ENCODE results near the gene BST1. TPM values are rescaled to one million over a fixed set of nuclear protein-coding genes. Genes with fewer than 3 reads are reported as not detected.
"Not testable (repeated sequence)": the region's sequence is repeated elsewhere in the genome, so short reads cannot be mapped to it uniquely, and the experiment has no call there.

Gene BST1
- total RNA-seq, 2 experiments from 2014 or later, result 0.47 to 0.66 TPM

DNA sequence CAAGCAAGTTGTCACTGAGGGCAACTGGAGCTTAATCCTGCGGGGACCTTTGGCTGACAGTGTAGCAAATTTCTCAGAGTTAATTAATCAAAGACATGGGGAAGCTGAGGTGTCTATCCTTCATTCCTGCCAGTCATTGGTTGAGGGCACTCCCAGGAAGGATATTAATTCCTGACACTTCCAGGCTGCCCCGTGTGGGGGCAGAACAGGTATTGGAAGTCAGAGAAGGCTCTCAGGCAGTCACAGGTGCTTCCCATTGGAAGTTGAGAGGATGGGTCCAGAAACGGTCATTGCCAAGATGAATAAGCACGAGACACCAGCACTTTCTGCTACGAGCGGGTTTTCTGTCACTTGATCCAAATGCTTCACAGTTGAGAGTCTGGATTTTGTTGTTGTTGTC is 46.1 kb downstream of the BST1 start:
- no peak overlapping the region for H3K27ac Mint-ChIP-seq
- DNase-seq (no peak), ATAC-seq (no peak)
- intact Hi-C loops (cut with DNase I, micrococcal nuclease), result no loop called here
- no peak overlapping the region for H3K4me3 Mint-ChIP-seq
- no peaks in the 10 kb centered on the region for H3K27me3 Mint-ChIP-seq
- peaks cover 8% of the 10 kb centered on the region for H3K9me3 Mint-ChIP-seq (ENCODE audit: low read depth)
- POLR2A ChIA-PET, result no interaction called here
- peaks cover 1% of the 10 kb centered on the region for H3K36me3 Mint-ChIP-seq (ENCODE audit: low read depth)
- CTCF ChIA-PET, result interaction anchor here (1.8 kb wide), 2 partner anchors 10 to 57 kb away, joined by 4 to 7 read pairs; no protein-coding TSS in a partner anchor
- H3K4me1 Mint-ChIP-seq, result peaks cover 16% of the 10 kb centered on the region

DNA sequence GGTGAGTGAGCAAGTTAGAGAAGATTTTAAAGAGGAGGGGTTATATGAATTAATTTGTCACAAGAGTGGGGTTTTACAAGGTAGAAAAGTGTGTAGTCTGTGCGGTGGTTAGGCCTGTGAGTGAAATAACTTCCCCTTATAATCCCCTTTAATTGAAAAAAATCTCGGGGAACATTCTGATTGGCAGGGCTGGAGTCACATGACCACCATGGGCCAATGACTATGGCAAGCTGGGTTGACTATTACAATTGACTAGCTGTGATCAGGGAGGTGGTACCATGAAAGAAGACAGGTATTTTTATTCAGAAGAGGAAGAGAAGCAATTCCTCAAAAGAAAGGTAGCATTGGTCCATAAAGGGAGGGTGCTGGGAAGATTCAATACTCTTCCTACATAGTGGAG is 48.3 kb downstream of the BST1 start:
- Mint-ChIP-seq H3K27ac (no peak overlapping the region), H3K9me3 (ENCODE audit: low read depth) (peaks cover 5% of the 10 kb centered on the region), H3K36me3 (ENCODE audit: low read depth) (peaks cover 1% of the 10 kb centered on the region), H3K4me3 (no peak overlapping the region), H3K4me1 (peaks cover 34% of the 10 kb centered on the region), H3K27me3 (no peaks in the 10 kb centered on the region)
- ATAC-seq (no peak), DNase-seq (no peak)
- CTCF ChIA-PET, result no interaction called here
- intact Hi-C loops (cut with DNase I, micrococcal nuclease), result loop anchor here (10.0 kb wide), 2 partner anchors 746 to 966 kb away; partner anchors contain the start of gene CPEB2 (in 1 of the 2)
- POLR2A ChIA-PET, result no interaction called here

- POLR2A ChIA-PET, result no interaction called here
- DNase-seq (no peak), ATAC-seq (no peak)
- Mint-ChIP-seq H3K27ac (peak overlapping the region; percentile 96), H3K4me1 (peaks cover 43% of the 10 kb centered on the region), H3K4me3 (no peak overlapping the region), H3K36me3 (ENCODE audit: low read depth) (no peaks in the 10 kb centered on the region), H3K27me3 (no peaks in the 10 kb centered on the region), H3K9me3 (ENCODE audit: low read depth) (peaks cover 3% of the 10 kb centered on the region)
- intact Hi-C loops (cut with DNase I, micrococcal nuclease), result loop anchor here (10.0 kb wide), 2 partner anchors 748 to 968 kb away; partner anchors contain the start of gene CPEB2 (in 1 of the 2)
- CTCF ChIA-PET, result interaction anchor here (0.6 to 1.9 kb wide), 2 partner anchors 40 to 52 kb away, joined by 3 to 9 read pairs; no protein-coding TSS in a partner anchor
These were observed 50.2 kb downstream of the BST1 start for GRCh38 chr4:15753081-15753480.

DNA sequence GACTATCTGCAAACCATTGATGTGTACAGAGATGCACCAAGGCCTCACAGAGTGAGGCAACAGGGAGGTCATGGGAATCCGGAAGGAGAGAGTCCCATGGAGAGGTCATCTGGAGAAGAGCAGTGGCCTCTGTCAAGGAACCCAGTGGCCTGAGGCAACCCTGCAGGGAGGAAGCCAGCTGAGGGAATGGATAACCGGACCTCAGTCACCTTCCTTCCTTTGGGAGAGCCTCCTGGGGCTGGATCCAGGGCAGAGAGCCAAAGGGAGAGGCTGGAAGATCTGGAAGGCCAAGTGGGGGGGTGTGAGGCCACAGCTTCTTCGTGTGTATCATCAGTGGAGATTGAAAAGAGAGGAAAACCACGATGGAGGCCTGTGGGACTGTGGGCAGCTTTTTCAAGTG is 50.9 kb downstream of the BST1 start:
- H3K27me3 Mint-ChIP-seq, result no peaks in the 10 kb centered on the region
- peaks cover 3% of the 10 kb centered on the region for H3K9me3 Mint-ChIP-seq (ENCODE audit: low read depth)
- POLR2A ChIA-PET, result no interaction called here
- no peak for ATAC-seq
- H3K27ac Mint-ChIP-seq, result peak overlapping the region; percentile 96
- DNase-seq, result no peak
- H3K36me3 Mint-ChIP-seq (ENCODE audit: low read depth), result no peaks in the 10 kb centered on the region
- intact Hi-C loops (cut with DNase I, micrococcal nuclease), result loop anchor here (10.0 kb wide), 2 partner anchors 749 to 969 kb away; partner anchors contain the start of gene CPEB2 (in 1 of the 2)
- H3K4me1 Mint-ChIP-seq, result peaks cover 45% of the 10 kb centered on the region
- no peak overlapping the region for H3K4me3 Mint-ChIP-seq
- CTCF ChIA-PET, result interaction anchor here (0.6 to 4.6 kb wide), 5 partner anchors 14 to 54 kb away, joined by 3 to 44 read pairs (median 6); no protein-coding TSS in a partner anchor

DNA sequence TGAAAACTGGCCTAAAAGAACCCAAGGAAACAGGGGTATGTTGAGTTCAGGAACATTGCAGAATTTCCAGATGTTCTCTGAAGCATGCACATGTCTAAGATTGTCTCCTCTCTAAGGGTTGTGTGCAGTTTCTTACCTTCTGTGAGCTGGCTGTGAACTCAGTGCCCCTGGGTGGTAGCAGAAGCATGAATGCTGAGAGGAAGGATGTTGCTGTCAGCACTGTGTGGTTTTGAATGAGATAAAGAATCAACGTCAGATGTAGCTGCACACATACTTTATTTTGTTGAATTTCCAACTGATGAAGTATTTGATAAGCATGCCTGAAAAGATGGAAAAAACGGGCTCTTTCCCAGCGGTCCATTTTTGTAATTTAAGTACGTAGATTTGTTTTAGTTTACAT is 51.5 kb downstream of the BST1 start:
- peak overlapping the region; percentile 27 for H3K4me3 Mint-ChIP-seq
- no peaks in the 10 kb centered on the region for H3K27me3 Mint-ChIP-seq
- POLR2A ChIA-PET, result interaction anchor here (0.6 kb wide), 1 partner anchor 23 kb away, joined by 4 read pairs; no protein-coding TSS in a partner anchor
- intact Hi-C loops (cut with DNase I, micrococcal nuclease), result loop anchor here (10.0 kb wide), 2 partner anchors 750 to 970 kb away; partner anchors contain the start of gene CPEB2 (in 1 of the 2)
- H3K9me3 Mint-ChIP-seq (ENCODE audit: low read depth), result peaks cover 3% of the 10 kb centered on the region
- peak overlapping the region; percentile 96 for H3K27ac Mint-ChIP-seq
- peaks cover 45% of the 10 kb centered on the region for H3K4me1 Mint-ChIP-seq
- H3K36me3 Mint-ChIP-seq (ENCODE audit: low read depth), result no peaks in the 10 kb centered on the region
- peak; percentile 56 for ATAC-seq
- CTCF ChIA-PET, result interaction anchor here (1.2 to 4.6 kb wide), 5 partner anchors 12 to 54 kb away, joined by 5 to 44 read pairs (median 9); no protein-coding TSS in a partner anchor
- DNase-seq, result peak; percentile 75

- H3K27ac Mint-ChIP-seq, result peak overlapping the region; percentile 96
- ChIA-PET CTCF (interaction anchor here (0.7 to 4.6 kb wide), 22 partner anchors 11 to 1854 kb away, joined by 3 to 44 read pairs (median 6); partner anchors contain the start of gene FAM200B), POLR2A (interaction anchor here (0.6 to 1.3 kb wide), 3 partner anchors 15 to 80 kb away, joined by 3 to 8 read pairs (median 7); no protein-coding TSS in a partner anchor)
- DNase-seq, result peak; percentile 79
- H3K36me3 Mint-ChIP-seq (ENCODE audit: low read depth), result no peaks in the 10 kb centered on the region
- H3K4me1 Mint-ChIP-seq, result peaks cover 45% of the 10 kb centered on the region
- intact Hi-C loops (cut with DNase I, micrococcal nuclease), result loop anchor here (1.0 to 10.0 kb wide), 16 partner anchors 11 to 1581 kb away; partner anchors contain the start of genes CPEB2 (in 2 of the 2), FBXL5 (in 2 of the 2), CD38 (in 1 of the 2) and FAM200B (in 1 of the 2)
- H3K4me3 Mint-ChIP-seq, result peak overlapping the region; percentile 60
- no peaks in the 10 kb centered on the region for H3K27me3 Mint-ChIP-seq
- peaks cover 3% of the 10 kb centered on the region for H3K9me3 Mint-ChIP-seq (ENCODE audit: low read depth)
- peak; percentile 33 for ATAC-seq
These were observed 52.7 kb downstream of the BST1 start for GRCh38 chr4:15755321-15756155.

GRCh38 chr4:15756361-15756861 is 53.5 kb downstream of the BST1 start:
- Mint-ChIP-seq H3K4me3 (peak overlapping the region; percentile 60), H3K36me3 (ENCODE audit: low read depth) (no peaks in the 10 kb centered on the region), H3K27me3 (no peaks in the 10 kb centered on the region), H3K4me1 (peaks cover 45% of the 10 kb centered on the region), H3K27ac (peak overlapping the region; percentile 96), H3K9me3 (ENCODE audit: low read depth) (peaks cover 3% of the 10 kb centered on the region)
- ATAC-seq (peak; percentile 82), DNase-seq (peak; percentile 87)
- intact Hi-C loops (cut with DNase I, micrococcal nuclease), result loop anchor here (1.0 to 10.0 kb wide), 16 partner anchors 10 to 1580 kb away; partner anchors contain the start of genes CPEB2 (in 2 of the 2), FBXL5 (in 2 of the 2), CD38 (in 1 of the 2) and FAM200B (in 1 of the 2)
- ChIA-PET CTCF (interaction anchor here (0.8 to 4.6 kb wide), 26 partner anchors 9 to 432 kb away, joined by 3 to 44 read pairs (median 6); partner anchors contain the start of gene FAM200B), POLR2A (interaction anchor here (0.5 to 1.3 kb wide), 6 partner anchors 15 to 81 kb away, joined by 3 to 8 read pairs (median 6); no protein-coding TSS in a partner anchor)

DNA sequence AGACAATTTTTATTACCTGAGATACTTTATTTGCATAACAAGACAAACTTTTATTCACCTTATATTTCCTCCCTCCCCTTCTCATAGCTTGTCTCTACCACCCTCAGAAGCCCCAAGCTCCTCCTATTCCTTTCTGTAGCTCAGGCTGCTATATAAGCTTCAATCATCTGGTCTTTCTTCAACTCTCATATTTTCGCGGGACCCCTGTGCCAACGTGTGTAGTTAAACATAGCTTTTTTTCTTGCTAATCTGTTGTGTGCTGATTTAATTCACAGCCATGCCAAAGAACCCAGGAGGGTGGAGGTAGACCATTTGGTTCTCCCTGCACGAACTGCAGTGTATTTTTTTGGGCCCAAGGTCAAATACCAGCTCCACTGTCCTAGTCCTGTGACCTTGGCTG is 54.2 kb downstream of the BST1 start:
- POLR2A ChIA-PET, result interaction anchor here (0.5 to 1.3 kb wide), 2 partner anchors 10 to 20 kb away, joined by 3 to 6 read pairs; no protein-coding TSS in a partner anchor
- CTCF ChIA-PET, result interaction anchor here (0.5 to 4.6 kb wide), 21 partner anchors 10 to 332 kb away, joined by 3 to 44 read pairs (median 8); no protein-coding TSS in a partner anchor
- no peaks in the 10 kb centered on the region for H3K36me3 Mint-ChIP-seq (ENCODE audit: low read depth)
- DNase-seq (no peak), ATAC-seq (no peak)
- intact Hi-C loops (cut with DNase I, micrococcal nuclease), result loop anchor here (2.0 to 10.0 kb wide), 5 partner anchors 38 to 972 kb away; partner anchors contain the start of genes CPEB2 (in 2 of the 2) and FBXL5 (in 1 of the 2)
- peak overlapping the region; percentile 60 for H3K4me3 Mint-ChIP-seq
- peak overlapping the region; percentile 96 for H3K27ac Mint-ChIP-seq
- peaks cover 45% of the 10 kb centered on the region for H3K4me1 Mint-ChIP-seq
- no peaks in the 10 kb centered on the region for H3K27me3 Mint-ChIP-seq
- peaks cover 3% of the 10 kb centered on the region for H3K9me3 Mint-ChIP-seq (ENCODE audit: low read depth)

DNA sequence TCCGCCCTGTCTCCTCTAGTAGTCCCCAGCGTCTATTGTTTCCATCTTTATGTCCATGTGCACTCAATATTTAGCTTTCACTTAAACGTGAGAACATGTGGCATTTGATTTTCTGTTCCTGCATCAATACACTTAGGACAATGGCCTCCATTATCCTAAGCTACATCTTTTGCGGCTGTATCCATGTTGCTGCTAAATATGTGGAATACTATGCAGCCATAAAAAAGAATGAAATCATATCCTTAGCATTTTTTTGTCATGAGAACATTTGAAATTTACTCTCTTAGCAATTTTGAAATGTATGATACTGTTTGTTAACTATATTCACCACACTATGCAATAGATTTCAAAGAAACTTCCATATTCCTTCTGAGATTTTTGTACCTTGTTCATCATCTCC is 55.4 kb downstream of the BST1 start:
- Mint-ChIP-seq H3K4me1 (peaks cover 43% of the 10 kb centered on the region), H3K36me3 (ENCODE audit: low read depth) (no peaks in the 10 kb centered on the region), H3K4me3 (no peak overlapping the region), H3K27ac (no peak overlapping the region), H3K9me3 (ENCODE audit: low read depth) (peaks cover 3% of the 10 kb centered on the region), H3K27me3 (no peaks in the 10 kb centered on the region)
- DNase-seq (no peak), ATAC-seq (no peak)
- POLR2A ChIA-PET, result no interaction called here
- intact Hi-C loops (cut with DNase I, micrococcal nuclease), result loop anchor here (5.0 to 10.0 kb wide), 4 partner anchors 101 to 973 kb away; partner anchors contain the start of genes CPEB2 (in 2 of the 2) and FBXL5 (in 1 of the 2)
- CTCF ChIA-PET, result interaction anchor here (0.6 to 4.6 kb wide), 8 partner anchors 12 to 49 kb away, joined by 3 to 44 read pairs (median 10); no protein-coding TSS in a partner anchor

- intact Hi-C loops (cut with DNase I, micrococcal nuclease); H3K9me3 Mint-ChIP-seq (ENCODE audit: low read depth); H3K27me3 Mint-ChIP-seq; ATAC-seq; H3K36me3 Mint-ChIP-seq (ENCODE audit: low read depth); H3K4me3 Mint-ChIP-seq; H3K27ac Mint-ChIP-seq; DNase-seq: not testable (repeated sequence)
- CTCF ChIA-PET, result interaction anchor here (0.9 to 2.2 kb wide), 5 partner anchors 16 to 214 kb away, joined by 3 to 8 read pairs (median 4); no protein-coding TSS in a partner anchor
- POLR2A ChIA-PET, result interaction anchor here (0.6 kb wide), 1 partner anchor 93 kb away, joined by 3 read pairs; no protein-coding TSS in a partner anchor
- peaks cover 26% of the 10 kb centered on the region for H3K4me1 Mint-ChIP-seq
These were observed 59.6 kb downstream of the BST1 start for GRCh38 chr4:15762460-15762859.

Data from activated CD4-positive, alpha-beta T cell treated with anti-CD3 and anti-CD28 coated beads for 36 hours (primary cell).